ENCODE measurements around the gene LRRC4C. TPM values are rescaled to one million over a fixed set of nuclear protein-coding genes. Genes with fewer than 3 reads are reported as not detected.
A peak's percentile ranks its signal among the peaks of the same experiment; 100 is the strongest.

The LRRC4C gene
- polyA plus RNA-seq, 1 donor from 2014 or later = 24.3 TPM

DNA sequence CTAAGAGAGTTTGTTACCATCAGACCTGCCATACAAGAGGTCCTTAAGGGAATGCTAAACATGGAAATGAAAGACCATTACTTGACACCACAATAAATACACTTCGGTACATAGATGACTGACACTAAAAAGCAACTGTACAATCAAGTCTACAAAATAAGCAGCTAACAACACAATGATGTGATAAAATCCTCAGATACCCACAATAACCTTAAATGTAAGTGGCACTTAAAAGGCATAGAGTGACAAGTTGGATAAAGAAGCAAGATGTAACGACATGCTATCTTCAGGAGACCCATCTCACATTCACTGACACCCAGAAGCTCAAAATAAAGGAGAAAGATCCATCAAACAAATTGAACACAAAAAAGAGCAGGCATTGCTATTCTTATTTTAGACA, 107.6 kb downstream of the LRRC4C start:
- Histone ChIP-seq H3K9me2 (ENCODE audit: insufficient read depth, low read length) (no peaks in the 10 kb centered on the region), H3K27me3 (ENCODE audit: insufficient read depth, low read depth, low read length) (no peaks in the 10 kb centered on the region), H3K36me3 (ENCODE audit: insufficient read depth, low read length) (no peaks in the 10 kb centered on the region), H3K79me2 (replicated peaks; ENCODE audit: insufficient read depth, low read length) (no peaks in the 10 kb centered on the region), H3K4me2 (ENCODE audit: low read length) (no peak overlapping the region), H3K27ac (ENCODE audit: low read length) (no peak overlapping the region), H3F3A (ENCODE audit: insufficient read depth, low read length, poor library complexity, severe bottlenecking) (no peaks in the 10 kb centered on the region), H3K9me3 (ENCODE audit: low read length) (no peaks in the 10 kb centered on the region), H4K20me1 (ENCODE audit: insufficient read depth) (no peaks in the 10 kb centered on the region), H3K4me3 (ENCODE audit: low read length) (no peak overlapping the region), H2AFZ (ENCODE audit: low read depth, low read length) (no peak overlapping the region), H3K9ac (ENCODE audit: low read length) (no peak overlapping the region)
- TF ChIP-seq EZH2 (IDR thresholded peaks at IDR 0.05; ENCODE audit: borderline replicate concordance, insufficient read depth, low read length, poor library complexity, severe bottlenecking) (no peak), RAD21 (conservative IDR thresholded peaks at IDR 0.05) (no peak), SMC3 (conservative IDR thresholded peaks at IDR 0.05; ENCODE audit: poor library complexity) (no peak), TAF1 (IDR thresholded peaks at IDR 0.05; ENCODE audit: low read depth) (no peak), EP300 (conservative IDR thresholded peaks at IDR 0.05; ENCODE audit: poor library complexity, severe bottlenecking) (peak; percentile 86), MXI1 (conservative IDR thresholded peaks at IDR 0.05; ENCODE audit: poor library complexity, severe bottlenecking) (no peak), POLR2AphosphoS5 (IDR thresholded peaks at IDR 0.05) (peak; percentile 82)

GRCh38 chr11:41346042-41346441, 113.4 kb downstream of the LRRC4C start:
- Histone ChIP-seq H3K9ac (ENCODE audit: low read length) (no peak overlapping the region), H3K9me2 (ENCODE audit: insufficient read depth, low read length) (no peaks in the 10 kb centered on the region), H4K20me1 (ENCODE audit: insufficient read depth) (no peaks in the 10 kb centered on the region), H3K9me3 (ENCODE audit: low read length) (no peaks in the 10 kb centered on the region), H3F3A (ENCODE audit: insufficient read depth, low read length, poor library complexity, severe bottlenecking) (no peaks in the 10 kb centered on the region), H3K27me3 (ENCODE audit: insufficient read depth, low read depth, low read length) (no peaks in the 10 kb centered on the region), H3K36me3 (ENCODE audit: insufficient read depth, low read length) (no peaks in the 10 kb centered on the region), H3K4me3 (ENCODE audit: low read length) (no peak overlapping the region), H3K27ac (ENCODE audit: low read length) (no peak overlapping the region), H3K79me2 (replicated peaks; ENCODE audit: insufficient read depth, low read length) (no peaks in the 10 kb centered on the region), H2AFZ (ENCODE audit: low read depth, low read length) (no peak overlapping the region), H3K4me2 (ENCODE audit: low read length) (no peak overlapping the region)
- TF ChIP-seq REST (IDR thresholded peaks at IDR 0.05; ENCODE audit: borderline replicate concordance) (no peak), POLR2AphosphoS5 (IDR thresholded peaks at IDR 0.05) (no peak), TAF1 (IDR thresholded peaks at IDR 0.05; ENCODE audit: low read depth) (no peak), SMC3 (conservative IDR thresholded peaks at IDR 0.05; ENCODE audit: poor library complexity) (no peak), CTCF (IDR thresholded peaks at IDR 0.05; ENCODE audit: poor library complexity, severe bottlenecking) (no peak), RAD21 (conservative IDR thresholded peaks at IDR 0.05) (no peak), MXI1 (conservative IDR thresholded peaks at IDR 0.05; ENCODE audit: poor library complexity, severe bottlenecking) (no peak)

All from neural cell (in vitro differentiated cells).